Liver (tissue), 2 donors: ENCODE data around the gene YDJC.

Source experiments
- JUND ChIP-seq, 2 donors: IDR thresholded peaks; 2 replicates each; pipeline ENCODE4 v1.6.1; 2016; ENCODE audit warnings: antibody characterized with exemption in 2 of 2
- RAD21 ChIP-seq, 2 donors: IDR thresholded peaks; 2 replicates each; pipeline ENCODE4 v1.6.1; 2016; ENCODE audit warnings: antibody characterized with exemption in 2 of 2, mild to moderate bottlenecking in 2 of 2
- YY1 ChIP-seq: IDR thresholded peaks from 2 replicates; pipeline ENCODE4 v1.6.1; 2016; ENCODE audit warnings: antibody characterized with exemption, mild to moderate bottlenecking
- donor health status: healthy.

DNA sequence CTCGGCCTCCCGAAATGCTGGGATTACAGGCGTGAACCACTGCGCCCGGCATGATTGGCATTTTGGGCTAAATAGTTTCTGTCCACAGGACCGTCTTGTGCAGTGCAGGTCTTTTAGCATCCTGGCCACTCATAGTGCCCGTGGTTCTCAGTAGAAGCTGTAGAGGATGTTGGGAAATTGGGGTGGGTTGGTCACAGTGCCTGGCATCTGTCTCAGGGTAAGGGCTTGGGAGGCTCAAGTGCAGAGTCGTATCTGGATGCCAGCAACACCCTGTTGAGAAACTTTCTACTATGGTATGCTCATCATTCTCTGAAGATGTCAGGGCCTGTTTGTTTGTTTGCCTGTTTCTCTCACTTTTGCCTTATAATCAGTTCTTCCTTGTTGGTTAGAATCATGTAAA, 40.4 kb downstream of the YDJC start:
- TF ChIP-seq RAD21 (IDR thresholded peaks at IDR 0.05) (no peak), JUND (IDR thresholded peaks at IDR 0.05) (no peak), YY1 (no peak)
